HG02943 (cell line): Measurements from ENCODE around the gene SF3B4.
"Not testable (repeated sequence)": the region's sequence is repeated elsewhere in the genome, so short reads cannot be mapped to it uniquely, and the experiment has no call there.

Experiments
- ATAC-seq: cut with Tn5 transposase; IDR thresholded peaks from one replicate; pipeline ENCODE4 v1.9.1; 2021; ENCODE audit warnings: mild to moderate bottlenecking, low read depth, moderate library complexity; ENCODE audit not compliant: unreplicated experiment

The SF3B4 gene

GRCh38 chr1:149927563-149928400 lies at the start of gene SF3B4:
TSS of gene SF3B4 (minus strand) at chr1:149927803. CDS start at chr1:149927759, 44 bp downstream.
- ATAC-seq: peak; percentile 77

GRCh38 chr1:149977345-149977744 lies 49.7 kb upstream of the SF3B4 start:
- no peak for ATAC-seq

GRCh38 chr1:149972547-149972946 lies 44.9 kb upstream of the SF3B4 start:
- no peak for ATAC-seq

- ATAC-seq: no peak
Measured at GRCh38 chr1:149967646-149968045, 40.0 kb upstream of the SF3B4 start.

- no peak for ATAC-seq
Measured at GRCh38 chr1:149967041-149967440, 39.4 kb upstream of the SF3B4 start.

- no peak for ATAC-seq
Measured at GRCh38 chr1:149966405-149966804, 38.8 kb upstream of the SF3B4 start.

GRCh38 chr1:149965440-149965839 lies 37.8 kb upstream of the SF3B4 start:
- ATAC-seq: no peak

GRCh38 chr1:149963358-149963757 lies 35.8 kb upstream of the SF3B4 start:
- ATAC-seq: no peak

GRCh38 chr1:149962736-149963135 lies 35.1 kb upstream of the SF3B4 start:
- no peak for ATAC-seq

GRCh38 chr1:149962039-149962647 lies 34.5 kb upstream of the SF3B4 start:
- no peak for ATAC-seq

- not testable (repeated sequence) for ATAC-seq
Measured at GRCh38 chr1:149957548-149957947, 29.9 kb upstream of the SF3B4 start.

GRCh38 chr1:149949911-149950310 lies 22.3 kb upstream of the SF3B4 start:
- ATAC-seq: no peak

- no peak for ATAC-seq
Measured at GRCh38 chr1:149945206-149945605, 17.6 kb upstream of the SF3B4 start.

GRCh38 chr1:149942885-149943284 lies 15.3 kb upstream of the SF3B4 start:
- no peak for ATAC-seq

- ATAC-seq: no peak
Measured at GRCh38 chr1:149942207-149942606, 14.6 kb upstream of the SF3B4 start.

GRCh38 chr1:149940427-149940826 lies 12.8 kb upstream of the SF3B4 start:
- ATAC-seq: no peak

- ATAC-seq: not testable (repeated sequence)
Measured at GRCh38 chr1:149938668-149939003, 11.0 kb upstream of the SF3B4 start.

GRCh38 chr1:149937759-149938158 lies 10.2 kb upstream of the SF3B4 start:
- ATAC-seq: no peak

GRCh38 chr1:149936992-149937705 lies 9.5 kb upstream of the SF3B4 start:
- no peak for ATAC-seq

GRCh38 chr1:149936170-149936991 lies 8.8 kb upstream of the SF3B4 start, which contains the start of gene MTMR11:
TSS of gene MTMR11 (minus strand) at chr1:149936879. CDS start at chr1:149936647, 232 bp downstream.
- ATAC-seq: no peak
